Measurements from ENCODE around the gene P2RY12.

DNA sequence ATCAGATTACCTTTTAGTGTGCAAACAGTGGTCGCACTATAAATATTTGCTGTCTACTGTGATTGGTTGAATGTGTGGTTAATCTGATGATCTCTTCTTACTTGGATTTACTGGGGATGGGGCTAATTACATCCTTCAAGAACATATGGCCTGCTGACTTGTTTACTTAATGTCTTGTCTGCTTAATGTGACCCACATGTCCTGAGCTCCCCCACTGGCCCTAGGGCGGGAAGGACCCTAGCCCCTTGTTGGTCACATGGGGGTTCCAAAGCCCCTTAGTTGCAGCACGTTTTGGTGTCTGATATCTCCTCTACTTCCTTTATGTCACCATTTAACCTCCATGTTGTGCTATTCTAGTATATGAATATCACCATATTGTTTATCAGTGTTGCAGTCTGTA lies 17.8 kb upstream of the P2RY12 start:
- TF ChIP-seq, protein P1, sequence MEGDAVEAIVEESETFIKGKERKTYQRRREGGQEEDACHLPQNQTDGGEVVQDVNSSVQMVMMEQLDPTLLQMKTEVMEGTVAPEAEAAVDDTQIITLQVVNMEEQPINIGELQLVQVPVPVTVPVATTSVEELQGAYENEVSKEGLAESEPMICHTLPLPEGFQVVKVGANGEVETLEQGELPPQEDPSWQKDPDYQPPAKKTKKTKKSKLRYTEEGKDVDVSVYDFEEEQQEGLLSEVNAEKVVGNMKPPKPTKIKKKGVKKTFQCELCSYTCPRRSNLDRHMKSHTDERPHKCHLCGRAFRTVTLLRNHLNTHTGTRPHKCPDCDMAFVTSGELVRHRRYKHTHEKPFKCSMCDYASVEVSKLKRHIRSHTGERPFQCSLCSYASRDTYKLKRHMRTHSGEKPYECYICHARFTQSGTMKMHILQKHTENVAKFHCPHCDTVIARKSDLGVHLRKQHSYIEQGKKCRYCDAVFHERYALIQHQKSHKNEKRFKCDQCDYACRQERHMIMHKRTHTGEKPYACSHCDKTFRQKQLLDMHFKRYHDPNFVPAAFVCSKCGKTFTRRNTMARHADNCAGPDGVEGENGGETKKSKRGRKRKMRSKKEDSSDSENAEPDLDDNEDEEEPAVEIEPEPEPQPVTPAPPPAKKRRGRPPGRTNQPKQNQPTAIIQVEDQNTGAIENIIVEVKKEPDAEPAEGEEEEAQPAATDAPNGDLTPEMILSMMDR (conservative IDR thresholded peaks at IDR 0.05 in 1 of 2, IDR thresholded peaks at IDR 0.05 in 1 of 2; ENCODE audit: low read depth in 1 of 2, low read length in 2 of 2): no peak
- TF ChIP-seq EZH2 (IDR thresholded peaks at IDR 0.05; ENCODE audit: low read length, missing control alignments): no peak

All from fibroblast of lung (primary cell).